HEK293T (cell line): Measurements from ENCODE around the gene TOPBP1.

Source experiments
- SP1 ChIP-seq: fragments of 450-650 bp; IDR thresholded peaks from 2 replicates; pipeline ENCODE4 v1.6.1; 2017
- TARDBP ChIP-seq: fragments of 450-650 bp; IDR thresholded peaks from 2 replicates; pipeline ENCODE4 v1.6.1; 2016

- TF ChIP-seq TARDBP (no peak), SP1 (no peak)
Measured at GRCh38 chr3:133701435-133702358, 40.0 kb upstream of the TOPBP1 start.
